HL-60 (cell line): ENCODE data around the gene RAD9A.
A peak's percentile ranks its signal among the peaks of the same experiment; 100 is the strongest.

Source experiments
- DNase-seq, 2 experiments: peaks; one replicate each; pipeline ENCODE4 v3.0.0-alpha.2; 2010 to 2020; ENCODE audit warnings: low read depth in 1 of 2, low spot score in 1 of 2
- H3K27ac ChIP-seq: fragments of 250-450 bp; sonication (Bioruptor Pico); replicated peaks from 2 replicates; pipeline ENCODE4 v1.5.1; 2020; ENCODE audit warnings: mild to moderate bottlenecking, moderate library complexity
- H3K27me3 ChIP-seq: fragments of 250-450 bp; sonication (Bioruptor Pico); 2 replicates; pipeline ENCODE4 v1.5.1; 2021; ENCODE audit warnings: mild to moderate bottlenecking, moderate library complexity; ENCODE audit not compliant: insufficient read depth, poor library complexity, severe bottlenecking
- H3K4me3 ChIP-seq: replicated peaks from 2 replicates; pipeline ENCODE4 v1.5.1; 2011; ENCODE audit warnings: mild to moderate bottlenecking, control low read depth, low read length; ENCODE audit not compliant: insufficient read depth
- CTCF ChIP-seq: IDR thresholded peaks from one replicate; pipeline ENCODE4 v1.5.1; 2011; ENCODE audit warnings: low read length, control low read depth, inconsistent platforms; ENCODE audit not compliant: insufficient read depth
- GABPA ChIP-seq: IDR thresholded peaks from 2 replicates; pipeline ENCODE4 v1.6.1; 2012; ENCODE audit warnings: low read depth
- POLR2AphosphoS5 ChIP-seq: IDR thresholded peaks from 2 replicates; pipeline ENCODE4 v1.6.1; 2012; ENCODE audit warnings: low read depth
- SPI1 ChIP-seq: IDR thresholded peaks from 2 replicates; pipeline ENCODE4 v1.6.1; 2012; ENCODE audit warnings: low read depth, mild to moderate bottlenecking, borderline replicate concordance
- TF ChIP-seq, protein P1 (sequence below): IDR thresholded peaks from 2 replicates; pipeline ENCODE4 v1.6.1; 2012; ENCODE audit warnings: low read depth; ENCODE audit not compliant: insufficient replicate concordance

RAD9A gene

DNA sequence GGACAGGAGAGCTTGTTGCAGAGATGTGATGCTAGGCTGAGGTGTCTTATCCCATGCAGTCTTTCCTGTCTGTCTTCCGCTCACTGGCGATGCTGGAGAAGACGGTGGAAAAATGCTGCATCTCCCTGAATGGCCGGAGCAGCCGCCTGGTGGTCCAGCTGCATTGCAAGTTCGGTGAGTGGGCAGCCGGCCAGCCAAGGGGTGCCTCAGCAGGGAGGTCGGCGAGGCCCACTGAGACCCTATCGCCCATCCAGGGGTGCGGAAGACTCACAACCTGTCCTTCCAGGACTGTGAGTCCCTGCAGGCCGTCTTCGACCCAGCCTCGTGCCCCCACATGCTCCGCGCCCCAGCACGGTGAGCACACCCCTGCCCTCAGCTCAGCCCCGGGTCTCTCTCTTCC lies 1.7 kb downstream of the RAD9A start:
- Histone ChIP-seq H3K4me3 (no peak overlapping the region), H3K27ac (no peak overlapping the region), H3K27me3 (no peaks in the 10 kb centered on the region)
- TF ChIP-seq, protein P1, sequence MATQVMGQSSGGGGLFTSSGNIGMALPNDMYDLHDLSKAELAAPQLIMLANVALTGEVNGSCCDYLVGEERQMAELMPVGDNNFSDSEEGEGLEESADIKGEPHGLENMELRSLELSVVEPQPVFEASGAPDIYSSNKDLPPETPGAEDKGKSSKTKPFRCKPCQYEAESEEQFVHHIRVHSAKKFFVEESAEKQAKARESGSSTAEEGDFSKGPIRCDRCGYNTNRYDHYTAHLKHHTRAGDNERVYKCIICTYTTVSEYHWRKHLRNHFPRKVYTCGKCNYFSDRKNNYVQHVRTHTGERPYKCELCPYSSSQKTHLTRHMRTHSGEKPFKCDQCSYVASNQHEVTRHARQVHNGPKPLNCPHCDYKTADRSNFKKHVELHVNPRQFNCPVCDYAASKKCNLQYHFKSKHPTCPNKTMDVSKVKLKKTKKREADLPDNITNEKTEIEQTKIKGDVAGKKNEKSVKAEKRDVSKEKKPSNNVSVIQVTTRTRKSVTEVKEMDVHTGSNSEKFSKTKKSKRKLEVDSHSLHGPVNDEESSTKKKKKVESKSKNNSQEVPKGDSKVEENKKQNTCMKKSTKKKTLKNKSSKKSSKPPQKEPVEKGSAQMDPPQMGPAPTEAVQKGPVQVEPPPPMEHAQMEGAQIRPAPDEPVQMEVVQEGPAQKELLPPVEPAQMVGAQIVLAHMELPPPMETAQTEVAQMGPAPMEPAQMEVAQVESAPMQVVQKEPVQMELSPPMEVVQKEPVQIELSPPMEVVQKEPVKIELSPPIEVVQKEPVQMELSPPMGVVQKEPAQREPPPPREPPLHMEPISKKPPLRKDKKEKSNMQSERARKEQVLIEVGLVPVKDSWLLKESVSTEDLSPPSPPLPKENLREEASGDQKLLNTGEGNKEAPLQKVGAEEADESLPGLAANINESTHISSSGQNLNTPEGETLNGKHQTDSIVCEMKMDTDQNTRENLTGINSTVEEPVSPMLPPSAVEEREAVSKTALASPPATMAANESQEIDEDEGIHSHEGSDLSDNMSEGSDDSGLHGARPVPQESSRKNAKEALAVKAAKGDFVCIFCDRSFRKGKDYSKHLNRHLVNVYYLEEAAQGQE: no peak
- no peak for TF ChIP-seq CTCF
- TF ChIP-seq GABPA: no peak
- no peak for TF ChIP-seq POLR2AphosphoS5
- DNase-seq: no peak

- Histone ChIP-seq H3K27me3 (no peaks in the 10 kb centered on the region), H3K27ac (no peak overlapping the region), H3K4me3 (no peak overlapping the region)
- TF ChIP-seq, protein P1: no peak
- TF ChIP-seq SPI1 (no peak), POLR2AphosphoS5 (no peak), GABPA (no peak)
- DNase-seq: no peak
Observed at GRCh38 chr11:67393990-67394389, 2.2 kb downstream of the RAD9A start.

- H3K27ac ChIP-seq: no peak overlapping the region
- H3K4me3 ChIP-seq: no peak overlapping the region
- no peak for TF ChIP-seq CTCF
- TF ChIP-seq POLR2AphosphoS5: 0 out of 2 replicates have a peak, but pooled peaks have one; percentile 16
- H3K27me3 ChIP-seq: no peaks in the 10 kb centered on the region
- no peak for DNase-seq
Observed at GRCh38 chr11:67395555-67396258, 3.9 kb downstream of the RAD9A start.

GRCh38 chr11:67396259-67396581 lies 4.4 kb downstream of the RAD9A start:
- Histone ChIP-seq H3K4me3 (no peak overlapping the region), H3K27ac (no peak overlapping the region), H3K27me3 (no peaks in the 10 kb centered on the region)
- no peak for TF ChIP-seq GABPA
- TF ChIP-seq, protein P1: no peak
- TF ChIP-seq POLR2AphosphoS5: no peak
- no peak for TF ChIP-seq SPI1
- no peak for TF ChIP-seq CTCF
- no peak for DNase-seq
